Hematopoietic multipotent progenitor cell treated with erythropoietin and hydrocortisone succinate and interleukin-3 and kit ligand, for 4 days (in vitro differentiated cells): Measurements from ENCODE around the gene TMEM63C.
"Not testable (repeated sequence)": the region's sequence is repeated elsewhere in the genome, so short reads cannot be mapped to it uniquely, and the experiment has no call there.

Source experiments
- DNase-seq: peaks from one replicate; pipeline ENCODE4 v3.0.0-alpha.2; 2015

Gene TMEM63C

GRCh38 chr14:77260199-77260598 lies 78.6 kb downstream of the TMEM63C start:
- DNase-seq: no peak

GRCh38 chr14:77260631-77261030 lies 79.0 kb downstream of the TMEM63C start:
- DNase-seq: peak; percentile 61

- no peak for DNase-seq
Observed at GRCh38 chr14:77264466-77265186, 83.0 kb downstream of the TMEM63C start.

- DNase-seq: no peak
Observed at GRCh38 chr14:77265187-77265515, 83.6 kb downstream of the TMEM63C start.

GRCh38 chr14:77265561-77266335 lies 84.2 kb downstream of the TMEM63C start:
- no peak for DNase-seq

GRCh38 chr14:77266336-77266735 lies 84.7 kb downstream of the TMEM63C start:
- no peak for DNase-seq

GRCh38 chr14:77267937-77268699 lies 86.5 kb downstream of the TMEM63C start:
- no peak for DNase-seq

- no peak for DNase-seq
Observed at GRCh38 chr14:77268989-77269600, 87.5 kb downstream of the TMEM63C start.

GRCh38 chr14:77270361-77271112 lies 88.9 kb downstream of the TMEM63C start:
- DNase-seq: no peak

- DNase-seq: no peak
Observed at GRCh38 chr14:77271113-77271710, 89.6 kb downstream of the TMEM63C start, which contains the start of gene NGB. TSS of gene NGB (minus strand) at chr14:77271206. CDS start at chr14:77270937, 269 bp downstream.

- no peak for DNase-seq
Observed at GRCh38 chr14:77272261-77272660, 90.7 kb downstream of the TMEM63C start.

GRCh38 chr14:77273796-77274195 lies 92.2 kb downstream of the TMEM63C start:
- DNase-seq: no peak

GRCh38 chr14:77275041-77275580 lies 93.5 kb downstream of the TMEM63C start:
- DNase-seq: no peak

- DNase-seq: no peak
Observed at GRCh38 chr14:77275601-77276017, 94.0 kb downstream of the TMEM63C start.

GRCh38 chr14:77276295-77276935 lies 94.8 kb downstream of the TMEM63C start:
- DNase-seq: no peak

- no peak for DNase-seq
Observed at GRCh38 chr14:77276959-77277358, 95.4 kb downstream of the TMEM63C start.

- DNase-seq: no peak
Observed at GRCh38 chr14:77278461-77279230, 97.0 kb downstream of the TMEM63C start.

GRCh38 chr14:77279719-77280118 lies 98.1 kb downstream of the TMEM63C start:
- no peak for DNase-seq

GRCh38 chr14:77280921-77281320 lies 99.3 kb downstream of the TMEM63C start:
- not testable (repeated sequence) for DNase-seq

- DNase-seq: no peak
Observed at GRCh38 chr14:77281852-77282410, 100.3 kb downstream of the TMEM63C start.
